Left lung (tissue), 10 donors: ENCODE results near the gene CLEC1A. TPM values are rescaled to one million over a fixed set of nuclear protein-coding genes. Genes with fewer than 3 reads are reported as not detected.

ENCODE experiments used
- ATAC-seq: fragments of 200-7000 bp; cut with Tn5 transposase; one replicate; pipeline ENCODE4 v1.9.1; 2020; ENCODE audit warnings: moderate library complexity
- DNase-seq, 4 donors: peaks; one replicate each; pipeline ENCODE4 v3.0.0-alpha.2; 2013 to 2020
- H3K27ac ChIP-seq, 2 donors: fragments of 200-600 bp; sonication (generic) in 1 of 2; one replicate each; pipeline versions ENCODE4 v1.5.0 to v1.8.0; 2020 to 2021
- H3K27me3 ChIP-seq, 2 donors: fragments of 200-600 bp; sonication (generic) in 1 of 2; one replicate each; pipeline versions ENCODE4 v1.5.0 to v1.8.0; 2020 to 2021
- H3K36me3 ChIP-seq, 2 donors: fragments of 200-600 bp; sonication (generic) in 1 of 2; one replicate each; pipeline versions ENCODE4 v1.5.0 to v1.8.0; 2020 to 2021
- H3K4me1 ChIP-seq, 2 donors: fragments of 200-600 bp; one replicate each; pipeline ENCODE4 v1.8.0; 2021
- H3K4me3 ChIP-seq, 2 donors: fragments of 200-600 bp; sonication (generic) in 1 of 2; one replicate each; pipeline versions ENCODE4 v1.5.0 to v1.8.0; 2020 to 2021; ENCODE audit warnings: mild to moderate bottlenecking in 1 of 2
- H3K9me3 ChIP-seq, 2 donors: fragments of 200-600 bp; sonication (generic) in 1 of 2; one replicate each; pipeline versions ENCODE4 v1.5.0 to v1.8.0; 2020 to 2021
- intact Hi-C, 2 donors: fragments of 100-400 bp; cut with DNase I; formaldehyde crosslinking; loops; one replicate each; pipeline versions ENCODE4 v1.11.2 to v1.14.2; 2022
- polyA plus RNA-seq, 6 donors: library from polyadenylated mRNA; unstranded; fragments of 120-200 nt; gene quantifications; one replicate each; pipeline ENCODE4 v1.2.1, GENCODE V29; 2013; ENCODE audit not compliant: insufficient read length in 6 of 6
- total RNA-seq, 2 donors: library from RNA; stranded (reverse); fragmentation: NEBNext Ultra II Directional; extraction: Animal tissue kit (Norgen Biotek cat#: 25700); gene quantifications; one replicate each; pipeline ENCODE4 v1.2.1, GENCODE V29; 2021
- TF ChIP-seq, protein P1 (sequence below), 2 donors: fragments of 200-600 bp; sonication (generic) in 1 of 2; IDR thresholded peaks; one replicate each; pipeline versions ENCODE4 v1.5.0 to v1.8.0; 2021; ENCODE audit warnings: antibody characterized with exemption in 2 of 2
- donor health status: DM: no; HTN: yes; CAD: no.
- donor health status: DM: no; HTN: no; CAD: no.

The CLEC1A gene
- total and polyA plus RNA-seq, 8 donors, result 8.9 to 23.0 (median 20.0) TPM

- TF ChIP-seq, protein P1, sequence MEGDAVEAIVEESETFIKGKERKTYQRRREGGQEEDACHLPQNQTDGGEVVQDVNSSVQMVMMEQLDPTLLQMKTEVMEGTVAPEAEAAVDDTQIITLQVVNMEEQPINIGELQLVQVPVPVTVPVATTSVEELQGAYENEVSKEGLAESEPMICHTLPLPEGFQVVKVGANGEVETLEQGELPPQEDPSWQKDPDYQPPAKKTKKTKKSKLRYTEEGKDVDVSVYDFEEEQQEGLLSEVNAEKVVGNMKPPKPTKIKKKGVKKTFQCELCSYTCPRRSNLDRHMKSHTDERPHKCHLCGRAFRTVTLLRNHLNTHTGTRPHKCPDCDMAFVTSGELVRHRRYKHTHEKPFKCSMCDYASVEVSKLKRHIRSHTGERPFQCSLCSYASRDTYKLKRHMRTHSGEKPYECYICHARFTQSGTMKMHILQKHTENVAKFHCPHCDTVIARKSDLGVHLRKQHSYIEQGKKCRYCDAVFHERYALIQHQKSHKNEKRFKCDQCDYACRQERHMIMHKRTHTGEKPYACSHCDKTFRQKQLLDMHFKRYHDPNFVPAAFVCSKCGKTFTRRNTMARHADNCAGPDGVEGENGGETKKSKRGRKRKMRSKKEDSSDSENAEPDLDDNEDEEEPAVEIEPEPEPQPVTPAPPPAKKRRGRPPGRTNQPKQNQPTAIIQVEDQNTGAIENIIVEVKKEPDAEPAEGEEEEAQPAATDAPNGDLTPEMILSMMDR (IDR thresholded peaks at IDR 0.05), result no peak
- Histone ChIP-seq H3K4me3 (no peak overlapping the region), H3K27me3 (no peaks in the 10 kb centered on the region), H3K4me1 (peaks cover 0 to 26% of the 10 kb centered on the region in 2 donors), H3K36me3 (no peaks in the 10 kb centered on the region), H3K9me3 (peaks cover 0 to 10% of the 10 kb centered on the region in 2 donors), H3K27ac (no peak overlapping the region)
- intact Hi-C loops, result no loop called here
- ATAC-seq (no peak), DNase-seq (no peak)
Observed at GRCh38 chr12:10084733-10085132, 14.1 kb downstream of the CLEC1A start.

DNA sequence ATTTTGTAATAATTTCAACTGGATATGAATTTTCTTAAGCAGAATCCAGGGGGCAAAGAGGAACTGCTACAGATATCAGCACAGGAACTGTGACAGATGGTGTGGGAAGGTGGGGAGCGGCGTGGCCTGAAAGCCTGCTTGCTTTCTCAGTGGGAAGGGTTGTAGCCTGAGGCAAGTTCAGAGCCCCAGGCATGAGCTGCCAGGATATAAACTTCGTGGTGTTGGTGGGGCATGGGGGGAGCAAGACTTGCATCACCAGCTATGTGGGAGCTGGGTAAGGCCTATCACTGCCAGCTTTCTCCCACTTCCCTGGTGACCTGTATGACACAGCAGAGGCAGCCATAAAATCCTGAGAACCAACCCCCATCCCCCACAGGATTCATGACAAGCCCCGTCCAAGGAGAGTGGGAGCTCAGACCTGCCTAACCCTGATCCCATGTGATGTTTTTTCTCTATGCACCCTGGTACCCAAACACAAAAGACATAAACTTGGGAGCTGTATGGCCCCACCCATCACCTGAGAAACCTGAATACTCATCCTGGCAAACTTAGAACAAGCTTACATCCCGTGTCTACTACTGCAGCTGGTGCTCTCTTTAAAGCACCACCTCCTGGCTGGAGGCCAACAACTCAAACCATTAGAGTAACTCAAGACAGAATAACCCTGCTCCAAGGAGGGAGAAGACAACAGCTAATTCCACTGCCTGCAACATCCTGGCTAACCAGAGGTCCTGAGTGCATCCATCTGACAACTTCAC, 16.5 kb downstream of the CLEC1A start:
- Histone ChIP-seq H3K9me3 (peaks cover 0 to 10% of the 10 kb centered on the region in 2 donors), H3K4me3 (no peak overlapping the region), H3K27ac (no peak overlapping the region), H3K36me3 (peaks cover 0 to 5% of the 10 kb centered on the region in 2 donors), H3K27me3 (no peaks in the 10 kb centered on the region), H3K4me1 (peaks cover 0 to 17% of the 10 kb centered on the region in 2 donors)
- TF ChIP-seq, protein P1 (IDR thresholded peaks at IDR 0.05), result no peak
- DNase-seq (no peak), ATAC-seq (no peak)
- intact Hi-C loops, result no loop called here

DNA sequence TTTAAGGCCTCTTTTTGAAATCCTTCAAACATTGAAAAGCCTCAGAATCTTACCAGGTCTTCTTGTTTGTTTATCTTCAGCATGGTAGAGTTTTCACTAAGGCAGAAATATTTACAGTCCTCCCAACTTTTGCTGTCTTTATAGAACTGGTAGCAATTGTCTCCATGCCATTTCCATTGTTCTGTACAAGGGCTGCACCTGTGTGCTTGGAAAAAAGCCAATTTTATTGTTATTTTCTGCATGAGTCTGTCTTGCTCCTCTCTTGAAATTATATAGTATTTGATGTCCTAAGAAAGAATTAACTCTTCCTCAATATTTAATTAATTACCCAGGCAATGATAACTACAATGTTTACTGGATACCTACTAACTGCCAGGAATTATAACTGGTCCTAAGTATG, 23.3 kb downstream of the CLEC1A start:
- intact Hi-C loops, result no loop called here
- no peak overlapping the region for H3K4me3 ChIP-seq
- no peak overlapping the region for H3K27ac ChIP-seq
- H3K4me1 ChIP-seq, result peaks cover 0 to 7% of the 10 kb centered on the region in 2 donors
- no peak for ATAC-seq
- peaks cover 0 to 5% of the 10 kb centered on the region in 2 donors for H3K36me3 ChIP-seq
- no peaks in the 10 kb centered on the region for H3K27me3 ChIP-seq
- TF ChIP-seq, protein P1 (IDR thresholded peaks at IDR 0.05), result no peak
- no peaks in the 10 kb centered on the region for H3K9me3 ChIP-seq
- no peak for DNase-seq

DNA sequence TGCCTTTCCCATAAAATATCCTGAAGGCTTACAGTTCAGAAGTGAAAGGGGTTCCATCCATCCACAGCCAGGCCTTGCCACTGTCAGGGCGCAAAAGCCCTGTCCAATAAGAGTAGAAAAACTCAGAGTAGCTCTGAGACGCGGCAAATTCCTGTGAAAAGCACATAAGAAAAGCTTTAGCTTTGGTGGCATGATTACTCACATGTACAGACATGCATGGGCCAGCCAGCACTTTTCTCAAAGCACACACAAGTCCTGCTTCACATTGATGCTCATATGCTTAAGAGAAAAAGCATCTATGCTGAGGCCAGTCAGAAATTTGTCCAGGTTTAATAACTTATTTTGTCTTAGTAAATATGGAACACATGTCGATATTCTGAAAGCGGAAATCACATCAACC, 25.5 kb downstream of the CLEC1A start:
- TF ChIP-seq, protein P1 (IDR thresholded peaks at IDR 0.05), result no peak
- no peak for ATAC-seq
- Histone ChIP-seq H3K4me3 (no peak overlapping the region), H3K4me1 (peaks cover 0 to 17% of the 10 kb centered on the region in 2 donors), H3K36me3 (no peaks in the 10 kb centered on the region), H3K27ac (no peak overlapping the region), H3K27me3 (no peaks in the 10 kb centered on the region), H3K9me3 (no peaks in the 10 kb centered on the region)
- DNase-seq, result no peak
- intact Hi-C loops, result no loop called here

GRCh38 chr12:10072131-10072530, 26.7 kb downstream of the CLEC1A start:
- intact Hi-C loops, result no loop called here
- Histone ChIP-seq H3K4me3 (no peak overlapping the region), H3K4me1 (peaks cover 0 to 28% of the 10 kb centered on the region in 2 donors), H3K27ac (no peak overlapping the region), H3K9me3 (no peaks in the 10 kb centered on the region), H3K36me3 (no peaks in the 10 kb centered on the region), H3K27me3 (no peaks in the 10 kb centered on the region)
- TF ChIP-seq, protein P1 (IDR thresholded peaks at IDR 0.05), result no peak
- DNase-seq (no peak), ATAC-seq (no peak)
